Mammary epithelial cell (primary cell): ENCODE data around the gene ODAD3.

Experiments
- EZH2 ChIP-seq: IDR thresholded peaks from 2 replicates; pipeline ENCODE4 v1.6.1; 2012; ENCODE audit warnings: low read length, inconsistent platforms, borderline replicate concordance
- TF ChIP-seq, protein P1 (sequence below), 2 donors: IDR thresholded peaks in 1 of 2; conservative IDR thresholded peaks in 1 of 2; 2 replicates each; pipeline ENCODE4 v1.5.1; 2011 to 2012; ENCODE audit warnings: inconsistent platforms in 2 of 2, low read length in 2 of 2, mild to moderate bottlenecking in 2 of 2, control low read depth in 1 of 2, low read depth in 1 of 2; ENCODE audit not compliant: insufficient read depth in 1 of 2; ENCODE audit errors: extremely low read depth in 1 of 2

- TF ChIP-seq, protein P1, sequence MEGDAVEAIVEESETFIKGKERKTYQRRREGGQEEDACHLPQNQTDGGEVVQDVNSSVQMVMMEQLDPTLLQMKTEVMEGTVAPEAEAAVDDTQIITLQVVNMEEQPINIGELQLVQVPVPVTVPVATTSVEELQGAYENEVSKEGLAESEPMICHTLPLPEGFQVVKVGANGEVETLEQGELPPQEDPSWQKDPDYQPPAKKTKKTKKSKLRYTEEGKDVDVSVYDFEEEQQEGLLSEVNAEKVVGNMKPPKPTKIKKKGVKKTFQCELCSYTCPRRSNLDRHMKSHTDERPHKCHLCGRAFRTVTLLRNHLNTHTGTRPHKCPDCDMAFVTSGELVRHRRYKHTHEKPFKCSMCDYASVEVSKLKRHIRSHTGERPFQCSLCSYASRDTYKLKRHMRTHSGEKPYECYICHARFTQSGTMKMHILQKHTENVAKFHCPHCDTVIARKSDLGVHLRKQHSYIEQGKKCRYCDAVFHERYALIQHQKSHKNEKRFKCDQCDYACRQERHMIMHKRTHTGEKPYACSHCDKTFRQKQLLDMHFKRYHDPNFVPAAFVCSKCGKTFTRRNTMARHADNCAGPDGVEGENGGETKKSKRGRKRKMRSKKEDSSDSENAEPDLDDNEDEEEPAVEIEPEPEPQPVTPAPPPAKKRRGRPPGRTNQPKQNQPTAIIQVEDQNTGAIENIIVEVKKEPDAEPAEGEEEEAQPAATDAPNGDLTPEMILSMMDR (conservative IDR thresholded peaks at IDR 0.05 in 1 of 2, IDR thresholded peaks at IDR 0.05 in 1 of 2; ENCODE audit: extremely low read depth in 1 of 2, insufficient read depth in 1 of 2, low read depth in 1 of 2, low read length in 2 of 2), result no peak
- TF ChIP-seq EZH2, result no peak
Observed at GRCh38 chr19:11461453-11461852, 26.5 kb upstream of the ODAD3 start.
